Endothelial cell of umbilical vein (primary cell): Measurements from ENCODE around the gene PCYOX1L. TPM values are rescaled to one million over a fixed set of nuclear protein-coding genes. Genes with fewer than 3 reads are reported as not detected.

Source experiments
- BruUV-seq: library from RNA; stranded (reverse); fragments of 400-500 nt; replicated peaks from 2 replicates; lab custom pipeline; 2021; lab: Mats Ljungman, UMichigan
- CTCF ChIA-PET: fragments of 300-600, 350-600 bp; sonication (Branson Sonifier 250); formaldehyde crosslinking; loops from one replicate; lab custom pipeline; 2021; ENCODE audit warnings: antibody characterized with exemption, inconsistent platforms; lab: Charles Lee
- POLR2A ChIA-PET: fragments of 300-600, 350-600 bp; sonication (Branson Sonifier 250); formaldehyde crosslinking; loops from one replicate; lab custom pipeline; 2021; ENCODE audit warnings: antibody characterized with exemption, inconsistent platforms; lab: Charles Lee
- DNase-seq: peaks from one replicate; pipeline ENCODE4 v3.0.0-alpha.2; 2011; ENCODE audit warnings: low read depth, low spot score
- FAIRE-seq: peaks from 2 replicates; lab custom pipeline; 2011; peaks lifted over from hg19 to GRCh38; lab: Jason Lieb, UNC
- H2AFZ ChIP-seq: 2 replicates; pipeline ENCODE4 v1.6.0; 2012; ENCODE audit warnings: low read depth, low read length, control low read depth, inconsistent platforms
- H3K27ac ChIP-seq: 2 replicates; pipeline ENCODE4 v1.5.1; 2011; ENCODE audit warnings: low read depth, mild to moderate bottlenecking, control low read depth, low read length, moderate library complexity; ENCODE audit not compliant: insufficient read depth
- H3K27me3 ChIP-seq, 2 experiments: 2 replicates each; pipeline versions ENCODE4 v1.6.0 to v1.6.1; 2011; ENCODE audit warnings: low read length in 2 of 2, mixed read lengths in 1 of 2; ENCODE audit not compliant: control insufficient read depth in 2 of 2, insufficient read depth in 2 of 2
- H3K36me3 ChIP-seq, 2 experiments: 2 replicates in 1 of 2; 3 replicates in 1 of 2; pipeline ENCODE4 v1.5.1; 2011; ENCODE audit warnings: low read length in 2 of 2, mild to moderate bottlenecking in 1 of 2, moderate library complexity in 1 of 2; ENCODE audit not compliant: control insufficient read depth in 2 of 2, insufficient read depth in 2 of 2; ENCODE audit errors: extremely low read depth in 1 of 2
- H3K4me1 ChIP-seq: 3 replicates; pipeline ENCODE4 v1.5.1; 2011; ENCODE audit warnings: mild to moderate bottlenecking, low read length; ENCODE audit not compliant: control insufficient read depth, insufficient read depth; ENCODE audit errors: extremely low read depth
- H3K4me2 ChIP-seq: 2 replicates; pipeline ENCODE4 v1.6.1; 2011; ENCODE audit warnings: low read length, control low read depth, mixed read lengths; ENCODE audit not compliant: insufficient read depth
- H3K4me3 ChIP-seq, 3 experiments: fragments of 200-600 bp in 1 of 3; sonication (generic), shearing (Covaris generic) in 1 of 3; replicated peaks in 1 of 3; 2 replicates each; pipeline ENCODE4 v1.5.1; 2011 to 2016; ENCODE audit warnings: control low read depth in 3 of 3, low read length in 3 of 3, mild to moderate bottlenecking in 2 of 3, inconsistent platforms in 1 of 3, low read depth in 1 of 3, moderate library complexity in 1 of 3; ENCODE audit not compliant: insufficient read depth in 1 of 3
- H3K79me2 ChIP-seq: 2 replicates; pipeline ENCODE4 v1.6.0; 2012; ENCODE audit warnings: low read length, inconsistent platforms; ENCODE audit not compliant: control insufficient read depth, insufficient read depth
- H3K9ac ChIP-seq: replicated peaks from 2 replicates; pipeline ENCODE3; 2011; ENCODE audit warnings: low read length, control low read depth; ENCODE audit not compliant: insufficient read depth; ENCODE audit errors: extremely low read depth
- H3K9me1 ChIP-seq: replicated peaks from 3 replicates; pipeline ENCODE4 v1.6.0; 2011; ENCODE audit warnings: mild to moderate bottlenecking, low read length; ENCODE audit not compliant: control insufficient read depth, insufficient read depth; ENCODE audit errors: extremely low read depth
- H3K9me3 ChIP-seq: replicated peaks from 2 replicates; pipeline ENCODE4 v1.5.1; 2012; ENCODE audit warnings: low read length, inconsistent platforms; ENCODE audit not compliant: control insufficient read depth, insufficient read depth
- H4K20me1 ChIP-seq: replicated peaks from 2 replicates; pipeline ENCODE3; 2011; ENCODE audit warnings: mild to moderate bottlenecking, low read length; ENCODE audit not compliant: control insufficient read depth, insufficient read depth; ENCODE audit errors: extremely low read depth
- EZH2 ChIP-seq: IDR thresholded peaks from 2 replicates; pipeline ENCODE4 v1.6.1; 2012; ENCODE audit warnings: borderline replicate concordance, low read depth, mild to moderate bottlenecking, moderate library complexity, low read length, inconsistent platforms; ENCODE audit not compliant: severe bottlenecking
- FOS ChIP-seq: IDR thresholded peaks from 2 replicates; pipeline ENCODE4 v1.6.1; 2011; ENCODE audit warnings: mild to moderate bottlenecking, low read length, moderate library complexity, borderline replicate concordance; ENCODE audit not compliant: insufficient read depth
- GATA2 ChIP-seq: IDR thresholded peaks from 2 replicates; pipeline ENCODE4 v1.7.0; 2011; ENCODE audit warnings: low read depth, mild to moderate bottlenecking, moderate library complexity, mixed read lengths, low read length; ENCODE audit not compliant: insufficient read length, insufficient read depth
- JUN ChIP-seq: IDR thresholded peaks from 2 replicates; pipeline ENCODE4 v1.6.1; 2011; ENCODE audit warnings: borderline replicate concordance, low read depth; ENCODE audit not compliant: insufficient read length, insufficient read depth
- MYC ChIP-seq: IDR thresholded peaks from one replicate; pipeline ENCODE4 v1.6.1; 2011; ENCODE audit warnings: mild to moderate bottlenecking, low read depth, low read length
- POLR2A ChIP-seq: IDR thresholded peaks from 2 replicates; pipeline ENCODE4 v1.6.1; 2012; ENCODE audit warnings: low read depth, mild to moderate bottlenecking, control low read depth, low read length
- POLR2AphosphoS5 ChIP-seq: IDR thresholded peaks from 2 replicates; pipeline ENCODE4 v1.6.1; 2012; ENCODE audit warnings: low read depth, mild to moderate bottlenecking, control low read depth, low read length, moderate library complexity; ENCODE audit not compliant: insufficient read depth
- dilution Hi-C: fragments of 300-500 bp; cut with MboI; formaldehyde crosslinking; loops from one replicate; pipeline ENCODE4 v1.15.0; 2019; ENCODE audit warnings: low sequenced_read_pairs; ENCODE audit not compliant: extremely low pct_ligation_motif_present
- intact Hi-C: fragments of 100-400 bp; cut with micrococcal nuclease; formaldehyde crosslinking; loops from one replicate; pipeline ENCODE4 v1.10.0; 2022
- polyA plus RNA-seq, 4 experiments: library from polyadenylated mRNA; depleted of rRNA in 3 of 4; stranded (reverse) in 3 of 4; unstranded in 1 of 4; fragments of >200 nt; gene quantifications; 2 replicates each; pipeline versions ENCODE4 v1.2.1 to v1.2.3, GENCODE V29; 2011 to 2012; ENCODE audit warnings: missing spikeins in 1 of 4
- total RNA-seq: library from RNA; stranded (reverse); gene quantifications from 2 replicates; pipeline ENCODE4 v1.2.3, GENCODE V29; 2021
- TF ChIP-seq, protein P1 (sequence below), 2 donors: IDR thresholded peaks; 1 replicate in 1 of 2; 2 replicates in 1 of 2; pipeline ENCODE4 v1.5.1; 2011; ENCODE audit warnings: low read length in 2 of 2, mild to moderate bottlenecking in 2 of 2, moderate library complexity in 2 of 2, control low read depth in 1 of 2, inconsistent platforms in 1 of 2, low read depth in 1 of 2; ENCODE audit not compliant: insufficient read depth in 1 of 2; ENCODE audit errors: extremely low read depth in 1 of 2
- TF ChIP-seq, protein P2 (sequence below): IDR thresholded peaks from 2 replicates; pipeline ENCODE4 v1.6.1; 2011; ENCODE audit not compliant: insufficient read depth, insufficient read length

Gene PCYOX1L
- total and polyA plus RNA-seq, 2 donors (not counting 3 experiments of a cell fraction or from before 2014, with no cell fraction given) = 23.3 to 28.1 TPM

- ChIA-PET CTCF (interaction anchor here (0.6 to 2.2 kb wide), 6 partner anchors 10 to 92 kb away, joined by 3 to 8 read pairs (median 4); no protein-coding TSS in a partner anchor), POLR2A (no interaction called here)
- H4K20me1 ChIP-seq = no peaks in the 10 kb centered on the region
- H3K36me3 ChIP-seq = peaks cover 3 to 5% of the 10 kb centered on the region in 2 experiments
- TF ChIP-seq, protein P1, sequence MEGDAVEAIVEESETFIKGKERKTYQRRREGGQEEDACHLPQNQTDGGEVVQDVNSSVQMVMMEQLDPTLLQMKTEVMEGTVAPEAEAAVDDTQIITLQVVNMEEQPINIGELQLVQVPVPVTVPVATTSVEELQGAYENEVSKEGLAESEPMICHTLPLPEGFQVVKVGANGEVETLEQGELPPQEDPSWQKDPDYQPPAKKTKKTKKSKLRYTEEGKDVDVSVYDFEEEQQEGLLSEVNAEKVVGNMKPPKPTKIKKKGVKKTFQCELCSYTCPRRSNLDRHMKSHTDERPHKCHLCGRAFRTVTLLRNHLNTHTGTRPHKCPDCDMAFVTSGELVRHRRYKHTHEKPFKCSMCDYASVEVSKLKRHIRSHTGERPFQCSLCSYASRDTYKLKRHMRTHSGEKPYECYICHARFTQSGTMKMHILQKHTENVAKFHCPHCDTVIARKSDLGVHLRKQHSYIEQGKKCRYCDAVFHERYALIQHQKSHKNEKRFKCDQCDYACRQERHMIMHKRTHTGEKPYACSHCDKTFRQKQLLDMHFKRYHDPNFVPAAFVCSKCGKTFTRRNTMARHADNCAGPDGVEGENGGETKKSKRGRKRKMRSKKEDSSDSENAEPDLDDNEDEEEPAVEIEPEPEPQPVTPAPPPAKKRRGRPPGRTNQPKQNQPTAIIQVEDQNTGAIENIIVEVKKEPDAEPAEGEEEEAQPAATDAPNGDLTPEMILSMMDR (IDR thresholded peaks at IDR 0.05; ENCODE audit: extremely low read depth in 1 of 2, insufficient read depth in 1 of 2, low read depth in 1 of 2, low read length in 2 of 2) = no peak
- TF ChIP-seq POLR2A = no peak
- TF ChIP-seq MYC = no peak
- no peak for TF ChIP-seq POLR2AphosphoS5
- no peak for TF ChIP-seq JUN
- no peak for TF ChIP-seq GATA2
- no peak for TF ChIP-seq EZH2
- TF ChIP-seq, protein P2, sequence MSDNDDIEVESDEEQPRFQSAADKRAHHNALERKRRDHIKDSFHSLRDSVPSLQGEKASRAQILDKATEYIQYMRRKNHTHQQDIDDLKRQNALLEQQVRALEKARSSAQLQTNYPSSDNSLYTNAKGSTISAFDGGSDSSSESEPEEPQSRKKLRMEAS = no peak
- TF ChIP-seq FOS = no peak
- dilution Hi-C loops (no loop called here), intact Hi-C loops (loop anchor here (10.0 kb wide), 1 partner anchor 207 kb away; no protein-coding TSS in a partner anchor)
- peaks cover 10% of the 10 kb centered on the region for H3K79me2 ChIP-seq
- H3K27ac ChIP-seq = no peak overlapping the region
- no peak overlapping the region for H3K4me2 ChIP-seq
- H3K9me1 ChIP-seq = no peaks in the 10 kb centered on the region
- no peak overlapping the region for H3K9ac ChIP-seq
- no peak overlapping the region for H3K4me3 ChIP-seq
- no peaks in the 10 kb centered on the region for H3K9me3 ChIP-seq
- FAIRE-seq (no peak), DNase-seq (no peak)
- no TSS peak for BruUV-seq
- peak overlapping the region; percentile 23 for H2AFZ ChIP-seq
- H3K27me3 ChIP-seq = no peaks in the 10 kb centered on the region
- H3K4me1 ChIP-seq = peaks cover 17% of the 10 kb centered on the region
Measured at GRCh38 chr5:149341876-149342275, 16.0 kb upstream of the PCYOX1L start.
